NOMO-1 treated with dmso at 0.1 percent for 144 hours (cell line): ENCODE data around the gene DIP2B.

Experiments
- DNase-seq: peaks from one replicate; lab custom pipeline; 2025; ENCODE audit not compliant: unreplicated experiment; lab: John Stamatoyannopoulos, UW

DIP2B gene

DNA sequence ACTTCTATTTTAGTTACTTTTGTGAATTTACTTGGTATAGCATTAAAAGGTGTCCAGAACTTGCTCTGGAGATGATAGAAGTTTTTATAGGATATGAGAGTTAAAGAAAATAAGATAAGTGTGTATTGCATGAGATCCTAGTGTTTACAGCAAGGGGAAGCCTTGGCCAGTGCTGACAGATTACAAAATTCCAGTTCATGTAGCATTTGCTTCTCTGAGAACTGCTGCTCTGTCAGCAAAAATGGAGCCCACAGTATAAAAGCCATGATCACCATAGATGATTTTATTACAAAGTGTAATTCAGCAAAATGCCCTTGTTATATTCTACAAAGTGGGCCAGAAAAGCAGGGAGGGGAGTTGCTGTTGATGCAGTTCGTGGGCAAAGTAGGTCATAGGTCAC lies 219.1 kb downstream of the DIP2B start:
- no peak for DNase-seq

DNA sequence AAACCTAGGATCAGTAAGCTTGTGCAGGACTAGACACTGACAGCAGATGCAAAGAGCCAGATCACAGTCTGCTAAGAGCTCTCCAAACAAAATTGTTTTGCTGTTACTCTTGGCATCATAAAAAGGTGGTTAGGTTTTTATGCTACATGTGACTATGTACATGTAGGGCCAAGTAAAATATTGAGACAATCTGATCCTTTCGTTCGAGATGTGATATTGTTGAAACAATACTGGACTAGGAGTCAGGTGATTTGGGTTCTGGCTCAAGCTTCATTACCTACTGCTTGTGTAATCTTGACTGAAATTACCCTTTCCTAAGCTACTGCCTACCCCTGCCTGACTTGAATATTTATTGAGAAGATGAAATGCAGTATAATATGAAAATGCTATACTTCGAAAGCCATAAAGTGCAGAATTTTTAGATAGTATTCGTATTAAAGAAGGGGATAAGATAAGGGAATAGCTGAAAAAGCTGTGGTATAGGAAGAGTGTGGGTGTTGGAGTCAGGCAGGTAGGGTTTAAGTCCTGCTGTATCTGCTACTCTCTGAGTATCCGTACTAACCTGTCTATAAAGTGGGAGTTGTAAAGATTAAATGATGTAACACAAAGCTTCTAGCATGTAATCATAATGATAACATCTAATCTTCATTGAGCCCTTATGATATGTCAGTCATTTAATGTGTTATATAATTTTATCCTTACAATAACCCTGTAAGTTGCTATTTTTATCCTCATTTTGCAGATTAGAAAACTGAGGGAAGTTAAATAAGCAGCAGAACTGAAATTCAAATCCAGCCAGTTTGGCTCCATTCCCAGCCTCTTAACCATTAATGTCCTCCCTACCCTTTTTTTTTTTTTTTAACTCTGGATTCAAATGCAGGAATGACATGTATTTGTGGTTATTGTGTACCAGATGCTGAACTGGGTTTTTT lies 220.5 kb downstream of the DIP2B start:
- DNase-seq = no peak

DNA sequence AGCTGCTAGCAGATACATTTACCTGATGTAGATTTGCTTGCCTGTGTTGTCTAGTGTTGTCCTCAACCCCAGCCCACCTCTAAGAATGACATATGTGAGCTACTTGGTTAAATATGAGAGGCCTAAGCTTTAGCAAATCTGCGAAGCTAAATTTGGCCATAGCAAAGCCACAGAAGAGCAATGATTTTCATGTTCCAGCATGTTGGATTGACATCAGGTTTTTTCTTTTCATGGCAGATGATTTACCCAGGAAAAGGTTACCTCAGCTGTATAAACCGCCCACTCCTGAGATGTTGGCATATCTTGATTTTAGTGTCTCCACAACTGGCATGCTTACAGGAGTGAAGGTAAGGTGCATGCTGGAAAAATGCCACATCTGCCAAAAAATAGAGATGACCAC lies 222.7 kb downstream of the DIP2B start:
- DNase-seq = no peak

DNA sequence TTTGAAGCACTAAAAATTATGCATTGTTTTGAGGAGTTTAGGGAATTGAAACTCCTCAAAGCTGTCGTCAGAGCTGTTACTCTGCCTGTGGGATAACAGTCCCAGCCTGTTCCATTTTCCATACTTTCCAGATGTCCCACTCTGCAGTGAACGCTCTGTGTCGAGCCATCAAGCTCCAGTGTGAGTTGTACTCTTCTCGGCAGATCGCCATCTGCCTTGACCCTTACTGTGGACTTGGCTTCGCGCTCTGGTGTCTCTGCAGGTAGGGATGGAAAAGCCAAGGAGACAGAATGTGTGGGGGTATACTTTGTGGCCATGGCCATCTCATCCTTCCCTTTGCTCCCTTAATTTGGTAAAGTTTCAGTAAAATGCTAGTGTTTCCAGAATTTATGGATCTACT lies 223.6 kb downstream of the DIP2B start:
- DNase-seq = no peak

DNA sequence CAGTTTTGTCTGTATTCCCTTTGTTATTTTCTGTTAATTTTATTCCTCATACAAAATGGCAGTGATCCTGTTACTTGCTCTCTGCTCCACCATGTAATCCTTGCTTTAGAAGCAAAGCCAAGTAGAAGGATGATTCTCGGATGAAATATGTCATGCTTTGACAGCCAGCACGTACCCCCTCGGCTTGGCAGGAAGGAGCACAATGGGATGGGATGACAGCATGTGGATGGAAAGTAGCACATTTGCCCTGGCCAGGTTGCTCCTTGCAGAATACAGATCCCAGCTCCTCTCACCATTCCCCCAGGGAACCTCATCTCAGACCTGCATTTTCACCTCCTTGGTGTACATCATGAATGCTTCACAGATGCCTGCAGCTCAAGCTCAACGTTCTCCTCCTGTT lies 224.1 kb downstream of the DIP2B start:
- no peak for DNase-seq

DNA sequence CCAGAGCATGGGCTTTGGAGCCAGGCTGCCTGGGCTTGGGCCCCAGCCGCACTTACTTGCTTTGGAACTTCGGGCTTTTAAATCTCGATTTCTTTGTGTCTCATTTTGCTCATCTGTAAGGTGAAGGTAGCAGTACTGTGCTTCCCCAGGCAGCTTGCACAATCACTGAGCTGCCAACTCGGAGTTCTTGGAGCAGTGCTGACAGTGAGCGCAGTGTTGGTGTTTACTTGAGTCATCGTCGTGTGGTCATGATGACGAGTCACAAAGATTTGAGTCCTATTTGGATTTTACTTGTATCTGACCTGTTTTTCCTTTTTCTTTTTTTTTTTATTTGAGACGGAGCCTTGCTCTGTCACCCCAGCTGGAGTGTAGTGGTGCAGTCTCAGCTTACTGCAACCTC lies 227.8 kb downstream of the DIP2B start:
- no peak for DNase-seq

DNA sequence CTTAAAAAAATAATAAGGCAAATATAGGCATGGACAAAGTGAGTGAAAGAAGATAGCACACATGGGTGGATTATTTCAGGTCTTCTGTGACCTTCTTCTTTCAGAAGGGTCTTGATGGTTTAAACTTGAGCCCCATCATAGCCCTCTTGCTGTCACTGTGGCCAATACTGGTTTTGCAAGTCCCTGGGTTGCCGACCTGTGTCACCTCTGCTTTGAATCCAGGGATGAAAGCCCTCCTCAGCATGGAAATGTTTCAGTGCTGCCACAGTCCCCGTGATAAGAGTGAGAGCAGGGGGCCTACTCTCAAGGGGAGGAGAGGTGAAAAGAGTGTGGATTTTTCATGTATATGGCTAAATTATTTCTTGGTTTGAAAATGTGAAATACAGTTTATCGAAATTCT lies 228.9 kb downstream of the DIP2B start:
- no peak for DNase-seq

DNA sequence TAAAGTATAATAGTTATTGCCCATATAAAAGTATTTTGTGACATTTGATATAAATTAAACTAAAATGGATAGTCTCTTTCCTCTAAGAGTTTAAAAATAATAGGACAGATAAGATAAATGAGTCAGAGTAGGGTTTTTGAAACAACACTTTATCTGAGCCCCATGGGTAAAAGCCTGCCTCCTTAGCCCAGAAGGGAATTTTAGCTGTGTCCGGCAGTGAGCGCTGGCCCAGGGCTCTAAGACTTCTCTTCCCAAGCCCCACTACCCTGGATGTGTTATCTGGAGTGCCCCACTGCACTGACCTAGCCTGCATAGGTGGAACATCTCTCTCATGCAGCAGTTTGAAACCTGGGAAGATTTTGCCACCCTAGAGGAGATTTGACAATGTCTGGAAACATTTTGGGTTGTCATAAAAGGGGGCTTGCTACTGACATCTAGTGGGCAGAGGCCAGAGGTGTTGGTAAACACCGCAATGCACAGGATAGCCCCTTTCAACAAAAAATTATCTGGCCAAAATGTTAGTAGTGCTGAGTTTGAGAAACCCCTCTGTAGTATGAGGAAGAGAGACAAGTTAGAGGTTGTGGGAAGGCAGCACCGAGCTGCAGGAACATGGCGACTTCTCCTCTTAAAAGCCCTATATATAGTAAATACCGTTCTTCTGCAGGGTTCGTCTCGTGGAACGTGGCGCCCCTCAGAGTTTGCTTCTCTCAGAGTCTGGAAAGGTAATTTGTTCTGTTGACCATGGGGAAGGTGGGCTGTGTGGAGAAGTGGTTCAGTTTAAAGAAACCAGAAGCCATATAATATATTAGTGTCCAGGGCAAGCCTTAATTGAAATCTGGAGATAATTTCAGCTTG lies 229.9 kb downstream of the DIP2B start:
- DNase-seq = no peak

DNA sequence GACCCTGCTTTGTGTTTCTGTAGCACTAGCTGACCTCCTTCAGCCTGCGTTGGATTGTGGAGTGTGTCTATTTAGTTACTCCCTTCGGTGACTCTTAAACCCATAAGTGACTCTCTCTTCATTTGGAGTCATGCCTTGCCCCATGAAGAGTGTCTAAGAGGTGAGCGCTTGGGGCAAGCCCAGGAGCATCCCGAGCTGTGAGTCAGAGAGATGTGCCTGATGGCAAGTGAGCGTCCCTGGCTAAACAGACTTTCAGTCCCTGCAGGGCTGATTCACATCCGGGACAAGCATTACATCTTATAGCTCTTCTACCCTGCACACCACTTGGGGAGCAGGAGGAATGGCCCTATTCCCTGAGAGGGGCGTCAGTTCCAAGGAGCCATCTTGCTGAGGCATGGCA lies 234.8 kb downstream of the DIP2B start:
- no peak for DNase-seq

DNA sequence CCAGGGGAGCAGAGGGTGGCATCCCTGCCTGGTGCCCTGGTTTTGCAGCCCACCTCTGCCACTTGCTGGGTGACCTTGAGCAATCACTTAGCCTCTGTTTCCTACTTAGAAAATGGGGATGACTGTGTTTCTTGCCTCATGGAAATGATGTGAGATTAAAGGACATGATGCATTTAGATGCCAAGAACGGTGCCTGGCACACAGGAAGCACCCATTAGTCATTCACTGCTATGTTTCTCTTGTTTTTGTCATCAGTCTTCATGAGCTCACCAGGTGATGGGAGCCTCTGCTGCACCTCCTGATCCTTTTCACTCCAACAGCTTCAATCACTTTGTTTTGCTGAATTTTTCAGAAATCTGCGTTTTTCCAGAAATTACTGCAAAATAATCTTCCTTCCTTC lies 235.5 kb downstream of the DIP2B start:
- DNase-seq = no peak

DNA sequence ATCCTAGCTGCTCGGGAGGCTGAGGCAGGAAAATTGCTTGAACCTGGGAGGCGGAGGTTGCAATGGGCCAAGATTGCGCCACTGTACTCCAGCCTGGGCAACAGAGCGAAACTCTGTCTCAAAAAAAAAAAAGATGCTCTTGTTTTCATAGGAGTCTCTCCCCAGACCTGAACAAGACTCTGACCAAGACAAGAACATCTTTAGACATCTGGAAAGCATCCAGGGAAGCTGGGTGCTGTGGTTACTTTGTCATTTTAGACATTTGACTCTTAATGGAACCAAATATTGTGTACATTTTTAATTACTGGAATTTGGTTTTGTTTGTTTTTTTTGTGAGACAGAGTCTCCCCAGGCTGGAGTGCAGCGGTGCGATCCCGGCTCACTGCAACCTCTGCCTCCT lies 238.0 kb downstream of the DIP2B start:
- DNase-seq = no peak

DNA sequence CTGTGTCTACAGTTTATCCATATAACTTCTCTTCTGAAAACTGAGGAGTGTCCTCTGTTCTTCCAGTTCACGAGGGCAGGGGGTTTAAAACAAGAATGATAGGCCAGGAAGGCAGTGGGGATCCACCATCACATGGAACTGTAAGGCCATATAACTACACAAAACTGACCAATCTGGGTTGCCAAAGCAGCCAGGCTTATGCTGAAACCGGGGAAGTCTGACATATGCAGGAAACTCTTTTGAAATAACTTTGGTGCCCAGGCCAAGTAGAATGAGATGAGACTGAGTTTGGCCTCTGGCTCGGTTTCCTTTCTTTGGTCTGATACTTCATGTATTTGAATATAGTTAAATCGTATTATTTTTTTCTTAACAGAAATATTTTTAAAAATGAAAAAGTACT lies 241.1 kb downstream of the DIP2B start:
- DNase-seq = peak; percentile 55

DNA sequence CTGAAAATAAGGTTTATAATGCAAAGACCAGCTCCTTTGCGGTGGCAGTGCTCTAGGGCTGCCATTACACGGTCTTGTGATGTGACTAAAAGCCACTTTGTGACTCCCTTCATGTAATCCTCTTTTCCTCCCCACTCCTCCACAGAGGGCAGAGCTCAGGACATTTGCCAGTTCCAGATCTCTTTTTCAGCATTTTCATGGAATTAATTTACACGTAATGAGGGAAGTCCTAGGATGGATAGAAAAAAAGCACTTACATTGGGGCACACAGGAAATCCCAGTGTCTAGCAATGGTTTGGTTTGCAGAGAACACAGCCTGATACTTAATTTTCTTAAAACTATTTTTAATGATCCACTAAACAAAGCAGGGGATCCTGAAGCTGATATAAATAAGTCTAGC lies 241.6 kb downstream of the DIP2B start:
- no peak for DNase-seq

DNA sequence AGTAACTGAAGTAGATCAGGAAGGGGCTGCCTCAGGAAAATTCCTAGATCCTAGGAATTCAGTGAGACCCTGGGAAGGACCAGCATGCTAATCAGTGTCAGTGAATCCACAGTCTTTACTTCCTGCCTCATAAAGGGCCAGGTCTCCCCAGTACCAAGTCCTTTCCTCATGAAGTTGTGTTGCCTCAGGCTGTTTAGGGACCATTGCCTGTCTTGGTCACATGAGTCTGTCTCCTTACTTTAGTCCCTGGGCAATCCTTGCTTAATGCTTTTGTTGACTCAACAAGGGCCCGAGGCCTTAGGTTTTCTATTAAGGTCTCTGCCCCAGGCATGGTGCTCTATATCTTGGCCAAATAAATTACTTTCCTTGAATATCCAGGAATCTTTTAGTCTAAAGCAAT lies 243.0 kb downstream of the DIP2B start:
- DNase-seq = no peak

DNA sequence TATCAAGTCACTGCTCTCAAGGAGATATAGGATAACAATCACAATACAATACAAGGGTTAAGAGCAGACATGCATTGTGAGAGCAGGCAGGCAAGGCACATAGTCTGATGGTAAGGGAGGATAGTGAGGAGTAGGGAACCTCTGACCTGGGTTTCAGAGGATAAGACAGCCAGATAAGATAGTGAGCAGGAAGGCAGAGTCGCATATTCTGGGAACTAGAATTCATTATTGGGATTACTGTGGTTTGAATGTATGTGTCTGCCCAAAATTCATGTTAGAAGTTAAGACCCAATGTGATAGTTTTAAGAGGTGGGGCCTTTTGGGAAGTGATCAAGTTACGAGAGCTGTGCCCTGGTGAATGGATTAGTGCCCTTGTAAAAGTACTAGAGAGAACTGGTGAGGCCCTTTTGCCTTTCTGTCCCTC lies 244.7 kb downstream of the DIP2B start:
- no peak for DNase-seq

DNA sequence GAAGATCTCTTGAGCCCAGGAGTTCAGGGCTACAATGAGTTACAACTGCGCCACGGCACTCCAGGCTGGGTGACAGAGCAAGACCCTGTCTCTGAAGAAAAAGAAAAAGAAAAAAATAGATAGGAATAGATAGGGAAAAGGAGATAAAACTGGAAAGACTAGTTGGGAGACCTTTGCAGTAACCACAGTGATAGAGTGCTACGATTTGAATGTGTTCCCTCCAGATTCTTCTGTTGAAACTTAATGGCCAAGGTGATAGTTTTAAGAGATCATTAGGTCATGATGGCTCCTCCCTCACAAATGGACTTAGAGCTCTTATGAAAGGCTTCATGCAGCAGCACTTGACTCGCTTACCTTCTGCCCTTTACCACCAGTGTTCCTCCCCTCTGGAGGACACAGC lies 245.6 kb downstream of the DIP2B start:
- DNase-seq = no peak

DNA sequence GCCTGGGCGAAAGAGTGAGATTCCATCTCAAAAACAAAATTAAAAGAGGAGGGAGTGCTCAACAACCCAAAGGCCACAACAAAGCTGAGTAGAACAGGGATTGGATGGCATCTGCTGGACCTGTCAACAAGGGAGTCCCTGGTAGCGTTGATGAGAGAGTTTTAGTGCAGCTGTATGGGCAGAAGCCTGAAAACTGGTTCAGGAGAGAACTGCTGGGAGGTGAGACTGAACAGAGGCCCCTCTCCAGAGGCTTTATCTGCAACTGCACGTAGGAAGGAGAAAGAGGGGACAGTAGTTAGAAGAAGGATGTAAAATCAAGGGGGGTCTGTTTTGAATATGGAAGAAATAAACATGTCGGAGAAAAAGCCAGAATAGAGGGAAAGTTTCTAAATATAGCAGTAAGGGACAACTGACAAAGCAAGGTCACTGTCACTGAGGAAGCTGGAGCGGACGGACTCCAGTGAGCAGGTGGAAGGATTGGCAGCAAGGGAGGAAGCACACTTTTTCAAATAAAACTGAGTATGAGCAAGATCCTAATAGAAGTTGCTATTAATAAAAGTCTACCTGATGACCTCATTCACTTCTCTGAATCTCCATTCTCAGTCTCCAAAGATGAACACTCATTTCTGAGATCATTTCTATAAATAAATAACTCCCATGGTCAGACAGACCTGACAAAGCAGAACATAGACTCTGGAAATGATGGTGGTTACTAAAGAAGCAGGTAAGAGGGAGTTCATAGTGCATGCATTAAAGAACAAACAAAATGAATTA lies 247.3 kb downstream of the DIP2B start:
- DNase-seq = no peak

DNA sequence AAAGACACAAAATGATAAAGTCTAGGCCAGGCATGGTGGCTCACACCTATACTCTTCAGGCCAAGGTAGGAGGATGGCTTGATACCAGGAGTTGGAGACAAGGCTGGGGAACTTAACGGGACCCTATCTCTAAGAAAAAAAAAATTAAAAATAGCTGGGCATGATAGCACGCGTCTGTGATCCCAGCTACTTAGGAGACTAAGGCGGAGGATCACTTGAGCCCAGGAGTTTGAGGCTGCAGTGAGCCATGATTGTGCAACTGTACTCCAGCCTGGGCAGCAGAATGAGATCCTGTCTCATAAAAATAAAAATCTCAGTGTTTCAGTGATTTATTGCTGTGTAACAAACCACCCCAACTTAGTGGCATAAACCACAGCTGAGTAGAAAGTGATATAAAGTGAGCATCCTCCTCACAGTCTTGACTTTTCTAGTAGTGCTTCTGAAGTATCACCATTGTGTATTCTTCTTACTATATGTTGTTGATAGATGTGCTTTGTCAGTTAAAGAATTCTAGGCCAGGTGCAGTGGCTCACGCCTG lies 248.5 kb downstream of the DIP2B start:
- no peak for DNase-seq

DNA sequence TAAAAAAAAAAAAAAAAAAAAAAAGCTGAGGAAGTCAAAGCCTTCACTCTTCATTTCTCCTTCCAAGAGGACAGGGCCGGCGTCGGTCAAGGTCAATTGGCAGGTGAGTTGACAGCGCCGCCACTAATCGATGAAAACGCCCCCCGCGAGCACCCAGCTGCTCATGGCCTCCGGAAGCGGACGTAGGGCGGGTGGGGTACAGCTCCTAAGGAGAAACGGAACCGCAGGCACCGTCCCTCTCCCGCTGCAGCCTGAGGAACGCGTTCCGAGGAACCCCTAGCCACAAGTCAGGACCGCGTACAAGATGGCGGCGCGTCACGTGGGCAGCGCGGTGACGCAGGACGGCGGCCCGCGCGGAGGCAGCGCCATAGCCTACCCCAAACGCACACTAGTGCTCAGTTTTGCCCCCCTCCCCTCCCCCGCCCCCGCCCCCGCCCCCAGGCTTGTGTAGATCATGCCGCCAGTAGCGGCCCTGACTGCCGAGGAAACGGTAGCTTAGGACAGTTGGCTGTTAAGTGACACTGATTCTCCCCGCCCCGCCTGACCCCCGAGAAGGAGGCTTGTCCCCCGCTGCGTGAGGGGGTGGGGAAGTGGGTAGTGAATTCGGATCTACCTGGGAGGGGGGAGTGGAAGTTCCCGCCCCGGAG lies 259.0 kb downstream of the DIP2B start, which contains the start of gene ATF1:
Gene ATF1, plus strand, starts transcription at position 463 of the 647 bp plus-strand sequence. CDS start 16,045 bp downstream, outside the sequence.
- DNase-seq = peak; percentile 88

DNA sequence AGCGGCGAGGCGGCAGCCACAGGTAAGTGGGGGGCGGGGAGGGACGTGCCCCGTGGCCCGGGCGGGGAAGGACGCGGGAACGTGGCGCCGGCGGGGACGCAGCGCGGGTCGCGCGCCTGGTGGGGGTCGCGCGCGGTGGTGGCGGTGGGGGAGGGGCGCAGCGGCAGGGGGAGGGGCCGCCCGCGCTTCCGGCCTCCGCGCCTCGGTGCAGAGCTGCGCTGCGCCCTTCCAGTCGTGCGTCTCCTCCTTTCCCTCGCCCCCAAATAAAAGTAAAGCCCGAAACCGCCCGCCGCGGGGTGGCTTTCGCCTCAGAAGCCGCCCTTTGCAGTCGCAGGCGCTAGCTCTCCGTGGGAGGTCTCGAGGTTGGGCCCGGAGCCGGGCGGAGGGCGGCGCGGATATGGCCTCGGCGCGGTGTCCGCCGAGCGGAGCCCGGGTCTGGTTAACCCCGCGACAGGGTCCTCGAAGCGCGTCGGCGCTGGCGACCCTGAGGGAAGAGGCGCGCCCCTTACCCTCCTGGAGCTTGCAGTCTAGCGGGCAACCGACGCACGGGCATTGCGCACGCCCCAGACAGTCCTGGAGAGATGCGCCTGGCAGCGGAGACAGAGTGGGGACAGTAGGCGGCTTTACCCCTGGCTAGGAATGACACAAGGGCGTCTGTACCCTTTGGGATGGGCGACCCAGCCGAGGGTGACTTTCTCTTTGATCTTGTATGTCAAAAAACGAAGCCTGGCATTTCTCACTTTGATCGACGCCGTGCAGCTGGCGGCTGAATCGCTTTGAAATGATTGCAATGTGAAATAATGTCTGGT lies 259.7 kb downstream of the DIP2B start:
- peak; percentile 41 for DNase-seq
